ENCODE results near the gene EBPL.

GRCh38 chr13:49657241-49657641 is 34.0 kb downstream of the EBPL start:
- no peak for TF ChIP-seq CTCF (IDR thresholded peaks at IDR 0.05)
- no peak for TF ChIP-seq POLR2A (IDR thresholded peaks at IDR 0.05)
